Neural crest cell (in vitro differentiated cells): ENCODE data around the gene FOXP4. TPM values are rescaled to one million over a fixed set of nuclear protein-coding genes. Genes with fewer than 3 reads are reported as not detected.

ENCODE experiments used
- DNase-seq: peaks from one replicate; pipeline ENCODE4 v3.0.0; 2021; ENCODE audit warnings: low read depth, mixed read lengths, low spot score
- H3K27ac Mint-ChIP-seq: one replicate; pipeline ENCODE4 v1.8.0; 2021; ENCODE audit warnings: mild to moderate bottlenecking, mixed read lengths; ENCODE audit not compliant: unreplicated experiment
- H3K27me3 Mint-ChIP-seq: 2 replicates; pipeline ENCODE4 v1.8.0; 2021; ENCODE audit warnings: low read depth, mild to moderate bottlenecking, mixed read lengths
- H3K36me3 Mint-ChIP-seq: 2 replicates; pipeline ENCODE4 v1.8.0; 2021; ENCODE audit warnings: low read depth, mild to moderate bottlenecking, mixed read lengths
- H3K4me1 Mint-ChIP-seq: 2 replicates; pipeline ENCODE4 v1.8.0; 2021; ENCODE audit warnings: mixed read lengths
- H3K4me3 Mint-ChIP-seq: one replicate; pipeline ENCODE4 v1.8.0; 2021; ENCODE audit warnings: mild to moderate bottlenecking, mixed read lengths
- H3K9me3 Mint-ChIP-seq: 2 replicates; pipeline ENCODE4 v1.8.0; 2021; ENCODE audit warnings: mixed read lengths
- total RNA-seq: library from RNA; stranded (reverse); gene quantifications from 2 replicates; pipeline ENCODE4 v1.2.1, GENCODE V29; 2021
- TF ChIP-seq, protein P1 (sequence below): fragments of 200-600 bp; sonication (generic); conservative IDR thresholded peaks from 2 replicates; pipeline ENCODE4 v1.5.0; 2021; ENCODE audit warnings: antibody characterized with exemption, mild to moderate bottlenecking

The FOXP4 gene
- total RNA-seq, 1 donor from 2014 or later: 57.9 TPM

DNA sequence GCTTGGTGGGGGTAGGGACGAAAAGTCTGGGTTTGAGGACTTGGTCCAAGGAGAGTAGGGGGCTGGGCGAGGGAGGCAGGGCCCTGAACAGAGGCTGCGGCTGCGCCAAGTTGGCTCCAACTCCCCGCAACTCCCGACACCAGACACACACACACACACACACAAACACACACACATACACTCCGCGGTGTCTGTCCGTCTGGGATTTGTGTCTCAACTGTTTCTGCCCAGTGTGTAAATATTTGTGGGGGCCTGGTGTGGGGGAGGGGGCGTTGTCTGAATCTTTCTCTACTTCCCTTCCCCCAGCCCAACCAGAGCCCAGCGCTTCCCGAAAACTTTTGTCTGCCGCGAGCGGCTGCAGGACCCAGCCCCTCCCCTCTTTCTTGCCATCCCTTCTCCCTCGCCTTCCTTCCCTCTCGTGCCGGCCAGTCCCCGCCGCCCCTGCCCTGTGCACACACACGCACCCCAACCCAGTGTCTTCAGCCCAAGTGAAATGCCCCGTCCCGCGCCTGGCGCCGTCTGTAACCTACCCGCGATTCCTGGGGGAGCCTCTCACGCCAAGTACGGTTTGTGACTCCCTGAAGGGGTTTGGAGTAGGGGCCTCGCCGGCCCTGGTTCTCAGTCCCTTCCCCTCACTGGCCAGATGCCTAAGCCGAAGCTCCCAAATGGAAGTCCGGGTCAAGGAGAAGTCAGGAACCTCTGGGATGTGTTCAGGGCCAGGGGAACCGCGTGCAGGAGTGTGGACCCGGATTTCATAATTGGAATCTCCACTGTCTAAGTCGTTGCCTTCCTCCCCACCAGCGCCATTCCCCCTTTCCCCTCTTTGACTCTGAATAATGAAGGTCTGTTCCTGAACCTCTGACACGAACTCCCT lies 93.0 kb downstream of the FOXP4 start:
- Mint-ChIP-seq H3K9me3 (no peaks in the 10 kb centered on the region), H3K36me3 (no peaks in the 10 kb centered on the region), H3K4me3 (peak overlapping the region; percentile 91), H3K27me3 (peaks cover 48% of the 10 kb centered on the region), H3K27ac (peak overlapping the region; percentile 50), H3K4me1 (peaks cover 59% of the 10 kb centered on the region)
- peak; percentile 41 for DNase-seq
- TF ChIP-seq, protein P1, sequence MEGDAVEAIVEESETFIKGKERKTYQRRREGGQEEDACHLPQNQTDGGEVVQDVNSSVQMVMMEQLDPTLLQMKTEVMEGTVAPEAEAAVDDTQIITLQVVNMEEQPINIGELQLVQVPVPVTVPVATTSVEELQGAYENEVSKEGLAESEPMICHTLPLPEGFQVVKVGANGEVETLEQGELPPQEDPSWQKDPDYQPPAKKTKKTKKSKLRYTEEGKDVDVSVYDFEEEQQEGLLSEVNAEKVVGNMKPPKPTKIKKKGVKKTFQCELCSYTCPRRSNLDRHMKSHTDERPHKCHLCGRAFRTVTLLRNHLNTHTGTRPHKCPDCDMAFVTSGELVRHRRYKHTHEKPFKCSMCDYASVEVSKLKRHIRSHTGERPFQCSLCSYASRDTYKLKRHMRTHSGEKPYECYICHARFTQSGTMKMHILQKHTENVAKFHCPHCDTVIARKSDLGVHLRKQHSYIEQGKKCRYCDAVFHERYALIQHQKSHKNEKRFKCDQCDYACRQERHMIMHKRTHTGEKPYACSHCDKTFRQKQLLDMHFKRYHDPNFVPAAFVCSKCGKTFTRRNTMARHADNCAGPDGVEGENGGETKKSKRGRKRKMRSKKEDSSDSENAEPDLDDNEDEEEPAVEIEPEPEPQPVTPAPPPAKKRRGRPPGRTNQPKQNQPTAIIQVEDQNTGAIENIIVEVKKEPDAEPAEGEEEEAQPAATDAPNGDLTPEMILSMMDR: no peak

DNA sequence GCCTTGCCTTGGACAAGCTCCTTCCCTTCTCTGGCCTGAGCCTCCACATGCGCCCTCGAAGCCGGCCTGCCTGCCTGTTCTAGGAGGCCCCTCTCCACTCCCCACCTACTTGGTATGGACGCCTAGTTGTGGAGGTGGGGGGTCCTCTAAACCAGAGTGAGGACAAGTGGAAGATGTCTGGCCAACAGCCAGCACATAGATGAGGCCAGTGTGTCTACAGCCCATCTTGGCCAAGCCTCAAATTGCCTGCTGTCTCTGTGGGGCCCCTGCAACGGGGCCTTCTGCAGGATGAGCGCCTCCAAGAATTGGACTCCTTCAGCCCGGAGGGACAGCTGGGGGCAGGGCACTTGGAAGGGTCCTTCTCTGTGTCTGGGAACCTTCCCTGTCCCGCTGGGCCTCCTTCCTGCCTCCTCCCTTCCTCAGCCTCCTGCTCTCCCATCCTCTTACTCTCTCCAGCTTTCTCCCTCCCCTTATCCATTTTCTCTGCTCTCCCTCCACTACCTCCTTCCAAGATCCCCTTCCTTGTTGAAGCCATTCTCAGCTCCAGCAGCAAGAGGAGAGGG lies 93.7 kb downstream of the FOXP4 start:
- H3K27ac Mint-ChIP-seq: peak overlapping the region; percentile 50
- H3K9me3 Mint-ChIP-seq: no peaks in the 10 kb centered on the region
- DNase-seq: no peak
- H3K4me1 Mint-ChIP-seq: peaks cover 59% of the 10 kb centered on the region
- peak overlapping the region; percentile 91 for H3K4me3 Mint-ChIP-seq
- no peaks in the 10 kb centered on the region for H3K36me3 Mint-ChIP-seq
- peaks cover 41% of the 10 kb centered on the region for H3K27me3 Mint-ChIP-seq
- TF ChIP-seq, protein P1: no peak

DNA sequence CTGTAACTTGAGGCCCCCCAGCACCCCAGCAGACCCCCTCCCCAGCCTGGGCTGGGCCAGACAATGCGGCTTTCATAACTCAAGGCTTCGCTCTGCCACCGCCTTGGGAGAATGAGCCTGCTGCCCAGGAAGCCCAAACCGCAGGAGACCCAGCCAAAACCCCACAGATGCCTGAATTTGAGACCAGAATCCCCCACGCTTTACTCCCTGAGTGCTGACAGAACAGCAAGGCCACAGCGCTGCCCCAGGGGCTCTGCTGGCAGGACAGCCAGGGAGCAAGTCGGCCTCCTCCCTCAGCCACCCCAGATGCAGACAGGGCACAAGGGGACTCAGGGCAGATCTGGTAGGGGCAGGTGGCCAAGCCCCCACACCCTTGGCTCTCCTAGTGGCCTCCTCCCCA lies 94.2 kb downstream of the FOXP4 start:
- H3K27ac Mint-ChIP-seq: peak overlapping the region; percentile 50
- TF ChIP-seq, protein P1: no peak
- H3K36me3 Mint-ChIP-seq: no peaks in the 10 kb centered on the region
- no peaks in the 10 kb centered on the region for H3K9me3 Mint-ChIP-seq
- H3K27me3 Mint-ChIP-seq: peaks cover 37% of the 10 kb centered on the region
- peaks cover 59% of the 10 kb centered on the region for H3K4me1 Mint-ChIP-seq
- DNase-seq: no peak
- H3K4me3 Mint-ChIP-seq: peak overlapping the region; percentile 91

GRCh38 chr6:41641352-41641925 lies 95.3 kb downstream of the FOXP4 start:
- DNase-seq: no peak
- TF ChIP-seq, protein P1: no peak
- Mint-ChIP-seq H3K36me3 (no peaks in the 10 kb centered on the region), H3K27ac (no peak overlapping the region), H3K4me3 (peak overlapping the region; percentile 68), H3K4me1 (peaks cover 64% of the 10 kb centered on the region), H3K9me3 (no peaks in the 10 kb centered on the region), H3K27me3 (peaks cover 31% of the 10 kb centered on the region)

GRCh38 chr6:41642090-41642959 lies 96.1 kb downstream of the FOXP4 start:
- DNase-seq: no peak
- peaks cover 25% of the 10 kb centered on the region for H3K27me3 Mint-ChIP-seq
- H3K4me3 Mint-ChIP-seq: peak overlapping the region; percentile 85
- H3K4me1 Mint-ChIP-seq: peaks cover 64% of the 10 kb centered on the region
- TF ChIP-seq, protein P1: no peak
- no peak overlapping the region for H3K27ac Mint-ChIP-seq
- no peaks in the 10 kb centered on the region for H3K36me3 Mint-ChIP-seq
- no peaks in the 10 kb centered on the region for H3K9me3 Mint-ChIP-seq
